ENCODE measurements around the gene ZNF284.
"Not testable (repeated sequence)": the region's sequence is repeated elsewhere in the genome, so short reads cannot be mapped to it uniquely, and the experiment has no call there.

ZNF284 gene

GRCh38 chr19:44112802-44113137 is 40.8 kb downstream of the ZNF284 start:
- no peak for DNase-seq

GRCh38 chr19:44113138-44113783 is 41.3 kb downstream of the ZNF284 start, which contains the start of gene ZNF225:
ZNF225 (plus strand) TSS chr19:44113399; CDS start chr19:44115828, 2,429 bp downstream.
- peak; percentile 98 for DNase-seq

- no peak for DNase-seq
Observed at GRCh38 chr19:44113784-44114390, 41.9 kb downstream of the ZNF284 start.

GRCh38 chr19:44121162-44121561 is 49.2 kb downstream of the ZNF284 start:
- DNase-seq: not testable (repeated sequence)

GRCh38 chr19:44131955-44132354 is 60.0 kb downstream of the ZNF284 start:
- DNase-seq: no peak
